Stomach (tissue), 4 donors: ENCODE results near the gene BRAF.

Source experiments
- POLR2A ChIP-seq, 4 donors: fragments of 450-650 bp; IDR thresholded peaks; one replicate each; pipeline ENCODE4 v1.6.1; 2016; ENCODE audit warnings: antibody characterized with exemption in 4 of 4, control low read depth in 2 of 4, mild to moderate bottlenecking in 1 of 4, moderate library complexity in 1 of 4
- TF ChIP-seq, protein P1 (sequence below), 7 experiments: fragments of 450-650 bp in 4 of 7; fragments of 200-600 bp in 3 of 7; sonication (generic) in 3 of 7; IDR thresholded peaks; one replicate each; pipeline ENCODE4 v1.5.1; 2016 to 2019; ENCODE audit warnings: antibody characterized with exemption in 7 of 7, control low read depth in 2 of 7, mild to moderate bottlenecking in 1 of 7

DNA sequence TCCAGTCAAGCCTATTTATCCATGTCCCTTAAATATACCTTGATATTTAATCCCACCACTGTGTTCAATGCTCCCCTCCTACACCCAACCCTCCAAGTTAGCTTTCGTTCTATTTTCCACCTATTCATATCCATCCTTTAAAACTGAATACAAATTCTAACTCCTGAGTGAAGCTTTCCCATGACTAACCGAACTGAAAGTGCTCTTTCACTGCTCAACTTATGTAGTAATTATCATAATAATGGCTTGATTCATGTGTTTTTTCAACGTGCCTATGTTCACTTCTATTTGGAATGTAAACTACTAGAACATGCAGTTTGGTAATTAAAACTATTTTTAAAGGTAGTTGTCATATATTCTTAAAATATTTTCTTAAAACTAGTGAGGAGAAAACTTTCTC lies 170.2 kb downstream of the BRAF start:
- TF ChIP-seq, protein P1, sequence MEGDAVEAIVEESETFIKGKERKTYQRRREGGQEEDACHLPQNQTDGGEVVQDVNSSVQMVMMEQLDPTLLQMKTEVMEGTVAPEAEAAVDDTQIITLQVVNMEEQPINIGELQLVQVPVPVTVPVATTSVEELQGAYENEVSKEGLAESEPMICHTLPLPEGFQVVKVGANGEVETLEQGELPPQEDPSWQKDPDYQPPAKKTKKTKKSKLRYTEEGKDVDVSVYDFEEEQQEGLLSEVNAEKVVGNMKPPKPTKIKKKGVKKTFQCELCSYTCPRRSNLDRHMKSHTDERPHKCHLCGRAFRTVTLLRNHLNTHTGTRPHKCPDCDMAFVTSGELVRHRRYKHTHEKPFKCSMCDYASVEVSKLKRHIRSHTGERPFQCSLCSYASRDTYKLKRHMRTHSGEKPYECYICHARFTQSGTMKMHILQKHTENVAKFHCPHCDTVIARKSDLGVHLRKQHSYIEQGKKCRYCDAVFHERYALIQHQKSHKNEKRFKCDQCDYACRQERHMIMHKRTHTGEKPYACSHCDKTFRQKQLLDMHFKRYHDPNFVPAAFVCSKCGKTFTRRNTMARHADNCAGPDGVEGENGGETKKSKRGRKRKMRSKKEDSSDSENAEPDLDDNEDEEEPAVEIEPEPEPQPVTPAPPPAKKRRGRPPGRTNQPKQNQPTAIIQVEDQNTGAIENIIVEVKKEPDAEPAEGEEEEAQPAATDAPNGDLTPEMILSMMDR (IDR thresholded peaks at IDR 0.05): no peak
- no peak for TF ChIP-seq POLR2A (IDR thresholded peaks at IDR 0.05)
